Tibial artery (tissue), 4 donors: ENCODE measurements around the gene TPMT.

Experiments used
- DNase-seq, 2 donors: peaks; one replicate each; pipeline ENCODE4 v3.0.0-alpha.2; 2019
- H3K27ac ChIP-seq, 2 donors: fragments of 200-600 bp; sonication (generic) in 1 of 2; 1 replicate in 1 of 2; 2 replicates in 1 of 2; pipeline ENCODE4 v1.5.1; 2018 to 2019; ENCODE audit warnings: mild to moderate bottlenecking in 1 of 2
- H3K27me3 ChIP-seq, 2 donors: fragments of 200-600 bp; sonication (generic) in 1 of 2; one replicate each; pipeline versions ENCODE4 v1.5.1 to v1.6.0; 2016 to 2019
- H3K36me3 ChIP-seq, 3 donors: fragments of 200-600 bp; sonication (generic) in 2 of 3; one replicate each; pipeline ENCODE4 v1.5.1; 2016 to 2019; ENCODE audit warnings: mild to moderate bottlenecking in 2 of 3
- H3K4me1 ChIP-seq, 4 donors: fragments of 200-600 bp; sonication (generic) in 2 of 4; 1 replicate in 3 of 4; 2 replicates in 1 of 4; pipeline ENCODE4 v1.5.1; 2016 to 2019
- H3K4me3 ChIP-seq, 2 donors: fragments of 200-600 bp; sonication (generic) in 1 of 2; 1 replicate in 1 of 2; 2 replicates in 1 of 2; pipeline ENCODE4 v1.5.1; 2018 to 2019; ENCODE audit warnings: mild to moderate bottlenecking in 2 of 2
- H3K9me3 ChIP-seq, 3 donors: fragments of 200-600 bp; sonication (generic) in 1 of 3; one replicate each; pipeline ENCODE4 v1.5.1; 2016 to 2019
- CTCF ChIP-seq, 2 experiments: fragments of 200-600 bp in 1 of 2; fragments of 450-650 bp in 1 of 2; IDR thresholded peaks; one replicate each; pipeline ENCODE4 v1.5.1; 2017 to 2019; ENCODE audit warnings: antibody characterized with exemption in 2 of 2, mild to moderate bottlenecking in 1 of 2, moderate library complexity in 1 of 2
- intact Hi-C: fragments of 100-400 bp; cut with DNase I; formaldehyde crosslinking; loops from one replicate; pipeline ENCODE4 v1.15.0; 2023; ENCODE audit warnings: low total_unique reads

The TPMT gene

GRCh38 chr6:18126121-18126520, 28.8 kb downstream of the TPMT start:
- Histone ChIP-seq H3K27me3 (no peaks in the 10 kb centered on the region), H3K4me3 (no peak overlapping the region), H3K36me3 (peaks cover under 1 to 16% (median 10%) of the 10 kb centered on the region in 3 donors), H3K4me1 (peaks cover 0 to 17% (median 14%) of the 10 kb centered on the region in 4 donors), H3K9me3 (no peaks in the 10 kb centered on the region), H3K27ac (no peak overlapping the region)
- TF ChIP-seq CTCF (IDR thresholded peaks at IDR 0.05) = no peak
- intact Hi-C loops = no loop called here
- no peak for DNase-seq

- peak; percentile 98 for TF ChIP-seq CTCF (IDR thresholded peaks at IDR 0.05)
- DNase-seq = peak; percentile 91 to 94
- peak within 1 kb of the TSS; percentile 55 to 68 for H3K27ac ChIP-seq
- intact Hi-C loops = loop anchor here (5.0 kb wide), 2 partner anchors 135 to 285 kb away; partner anchors contain the start of gene KIF13A
- H3K36me3 ChIP-seq = no peaks in the 10 kb centered on the region
- no peaks in the 10 kb centered on the region for H3K27me3 ChIP-seq
- peak within 1 kb of the TSS; percentile 58 to 60 for H3K4me3 ChIP-seq
- H3K9me3 ChIP-seq = no peaks in the 10 kb centered on the region
- H3K4me1 ChIP-seq = peaks cover 0 to 24% (median 14%) of the 10 kb centered on the region in 4 donors
Observed at GRCh38 chr6:18122128-18123093, 32.5 kb downstream of the TPMT start, which contains the start of gene NHLRC1. Gene NHLRC1 (minus strand): TSS chr6:18122677. CDS start chr6:18122606, 71 bp downstream.

- no peaks in the 10 kb centered on the region for H3K27me3 ChIP-seq
- no peak for TF ChIP-seq CTCF (IDR thresholded peaks at IDR 0.05)
- no peaks in the 10 kb centered on the region for H3K9me3 ChIP-seq
- H3K27ac ChIP-seq = peak overlapping the region; percentile 55 to 68
- peak overlapping the region; percentile 58 to 60 for H3K4me3 ChIP-seq
- H3K36me3 ChIP-seq = no peaks in the 10 kb centered on the region
- DNase-seq = no peak
- H3K4me1 ChIP-seq = peaks cover 0 to 24% (median 14%) of the 10 kb centered on the region in 4 donors
- intact Hi-C loops = loop anchor here (5.0 kb wide), 2 partner anchors 134 to 284 kb away; partner anchors contain the start of gene KIF13A
Observed at GRCh38 chr6:18121580-18122127, 33.2 kb downstream of the TPMT start.

GRCh38 chr6:18119236-18119635, 35.6 kb downstream of the TPMT start:
- TF ChIP-seq CTCF (IDR thresholded peaks at IDR 0.05) = no peak

GRCh38 chr6:18118330-18118729, 36.5 kb downstream of the TPMT start:
- Histone ChIP-seq H3K9me3 (no peaks in the 10 kb centered on the region), H3K27me3 (no peaks in the 10 kb centered on the region), H3K4me1 (peaks cover 0 to 23% (median 14%) of the 10 kb centered on the region in 4 donors), H3K4me3 (no peak overlapping the region), H3K27ac (no peak overlapping the region), H3K36me3 (no peaks in the 10 kb centered on the region)
- DNase-seq = no peak
- no peak for TF ChIP-seq CTCF (IDR thresholded peaks at IDR 0.05)
- intact Hi-C loops = no loop called here

More at GRCh38 chr6:18119236-18119635, 35.6 kb downstream of the TPMT start:
- Histone ChIP-seq H3K4me3 (no peak overlapping the region), H3K27me3 (no peaks in the 10 kb centered on the region), H3K9me3 (no peaks in the 10 kb centered on the region), H3K36me3 (no peaks in the 10 kb centered on the region), H3K27ac (no peak overlapping the region), H3K4me1 (peaks cover 0 to 24% (median 14%) of the 10 kb centered on the region in 4 donors)
- DNase-seq = no peak
- intact Hi-C loops = no loop called here
